Measurements from ENCODE around the gene MAP7.
"Not testable (repeated sequence)": the region's sequence is repeated elsewhere in the genome, so short reads cannot be mapped to it uniquely, and the experiment has no call there.

The MAP7 gene

GRCh38 chr6:136465766-136466303 is 84.4 kb downstream of the MAP7 start:
- no peak for DNase-seq

- no peak for DNase-seq
Observed at GRCh38 chr6:136464874-136465273, 85.3 kb downstream of the MAP7 start.

GRCh38 chr6:136464148-136464547 is 86.1 kb downstream of the MAP7 start:
- DNase-seq: no peak

GRCh38 chr6:136463743-136464142 is 86.5 kb downstream of the MAP7 start:
- DNase-seq: no peak

GRCh38 chr6:136446579-136447187 is 103.5 kb downstream of the MAP7 start:
- no peak for DNase-seq

GRCh38 chr6:136446145-136446544 is 104.1 kb downstream of the MAP7 start:
- no peak for DNase-seq

- no peak for DNase-seq
Observed at GRCh38 chr6:136445063-136445462, 105.2 kb downstream of the MAP7 start.

- no peak for DNase-seq
Observed at GRCh38 chr6:136440203-136440602, 110.0 kb downstream of the MAP7 start.

GRCh38 chr6:136439514-136440190 is 110.6 kb downstream of the MAP7 start:
- no peak for DNase-seq

- no peak for DNase-seq
Observed at GRCh38 chr6:136438441-136438840, 111.8 kb downstream of the MAP7 start.

- DNase-seq: no peak
Observed at GRCh38 chr6:136437246-136437645, 113.0 kb downstream of the MAP7 start.

GRCh38 chr6:136435101-136435500 is 115.1 kb downstream of the MAP7 start:
- DNase-seq: no peak

- not testable (repeated sequence) for DNase-seq
Observed at GRCh38 chr6:136431306-136431705, 118.9 kb downstream of the MAP7 start.

- no peak for DNase-seq
Observed at GRCh38 chr6:136429264-136430065, 120.8 kb downstream of the MAP7 start.

GRCh38 chr6:136427378-136427717 is 122.9 kb downstream of the MAP7 start:
- DNase-seq: no peak

- DNase-seq: no peak
Observed at GRCh38 chr6:136426627-136427377, 123.4 kb downstream of the MAP7 start.

GRCh38 chr6:136425793-136426192 is 124.4 kb downstream of the MAP7 start:
- DNase-seq: no peak

GRCh38 chr6:136424901-136425300 is 125.3 kb downstream of the MAP7 start:
- no peak for DNase-seq

GRCh38 chr6:136424450-136424849 is 125.8 kb downstream of the MAP7 start:
- no peak for DNase-seq

- no peak for DNase-seq
Observed at GRCh38 chr6:136421537-136422158, 128.6 kb downstream of the MAP7 start.

- no peak for DNase-seq
Observed at GRCh38 chr6:136420853-136421252, 129.4 kb downstream of the MAP7 start.

- no peak for DNase-seq
Observed at GRCh38 chr6:136415351-136416007, 134.7 kb downstream of the MAP7 start.
